Measurements from ENCODE around the gene RAI1.

Gene RAI1

DNA sequence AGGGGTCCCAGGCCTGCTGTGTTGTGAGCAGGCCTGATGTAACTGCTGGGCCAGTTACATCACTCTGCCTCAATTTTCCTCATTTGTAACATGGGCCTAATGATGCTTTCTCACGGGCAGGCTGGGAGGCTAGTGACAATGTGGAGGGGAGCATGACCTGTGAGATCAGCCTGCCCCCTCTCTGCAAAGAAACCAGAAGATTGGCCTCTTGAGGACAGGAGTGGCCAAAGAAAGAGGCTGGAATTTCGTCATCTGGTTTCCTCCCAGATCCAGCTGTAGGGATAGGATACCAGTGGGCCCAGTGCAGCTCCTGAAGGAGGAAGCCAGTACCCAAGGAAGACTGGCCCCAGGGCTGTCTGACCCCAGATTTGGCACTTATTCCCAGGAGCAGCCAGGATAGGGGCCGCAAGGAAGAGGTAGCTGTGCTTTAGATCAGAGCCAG is 156.1 kb downstream of the RAI1 start:
- no peak for DNase-seq

- peak in 2 of 6 experiments; percentile 13 to 21 for DNase-seq
These were observed 157.0 kb downstream of the RAI1 start for GRCh38 chr17:17837966-17838962.

DNA sequence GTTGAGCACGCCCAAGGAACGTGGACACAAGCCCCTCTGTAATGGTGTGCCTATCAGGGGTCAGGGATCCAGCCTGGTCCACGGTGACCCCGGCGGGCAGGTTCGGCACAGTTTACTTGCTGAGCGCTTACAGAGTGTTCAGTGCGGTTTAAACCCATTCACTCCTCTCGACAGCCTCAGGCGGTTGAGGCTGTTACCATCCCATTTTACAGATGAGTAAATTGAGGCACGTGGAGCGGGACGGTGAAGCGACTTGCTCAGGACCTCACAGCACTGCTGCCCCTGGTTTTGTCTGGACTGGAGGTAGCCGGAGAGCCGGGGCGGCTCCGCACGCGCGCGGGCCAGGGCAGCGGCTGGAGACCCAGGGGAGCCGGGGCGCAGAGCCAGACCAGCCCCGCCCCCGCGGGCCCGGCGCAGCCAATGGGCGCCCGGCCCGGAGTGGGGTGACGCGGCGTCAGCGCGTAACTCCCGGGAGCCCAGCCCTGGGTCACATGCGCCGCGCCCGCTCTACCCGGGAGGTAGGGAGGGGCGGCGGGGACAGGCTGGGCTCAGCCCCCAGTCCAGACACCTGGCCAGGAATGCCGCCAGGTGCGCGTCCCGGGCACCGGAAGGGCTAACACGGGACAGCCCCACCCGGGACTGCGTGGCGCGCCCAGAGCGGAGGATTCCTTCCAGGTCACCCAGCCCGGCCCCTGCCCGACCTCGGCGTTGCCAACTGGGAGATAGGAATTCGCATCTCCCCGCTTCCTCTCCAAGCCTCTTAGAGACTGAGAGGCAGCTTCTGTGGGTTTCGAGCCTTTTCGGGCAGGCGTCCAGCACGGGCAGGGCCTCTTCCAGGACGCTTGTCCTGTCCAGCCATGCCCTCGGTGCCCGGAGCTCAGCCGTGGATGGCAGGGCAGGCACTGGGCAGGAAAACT is 158.8 kb downstream of the RAI1 start:
- peak; percentile 52 to 76 (median 70) for DNase-seq

DNA sequence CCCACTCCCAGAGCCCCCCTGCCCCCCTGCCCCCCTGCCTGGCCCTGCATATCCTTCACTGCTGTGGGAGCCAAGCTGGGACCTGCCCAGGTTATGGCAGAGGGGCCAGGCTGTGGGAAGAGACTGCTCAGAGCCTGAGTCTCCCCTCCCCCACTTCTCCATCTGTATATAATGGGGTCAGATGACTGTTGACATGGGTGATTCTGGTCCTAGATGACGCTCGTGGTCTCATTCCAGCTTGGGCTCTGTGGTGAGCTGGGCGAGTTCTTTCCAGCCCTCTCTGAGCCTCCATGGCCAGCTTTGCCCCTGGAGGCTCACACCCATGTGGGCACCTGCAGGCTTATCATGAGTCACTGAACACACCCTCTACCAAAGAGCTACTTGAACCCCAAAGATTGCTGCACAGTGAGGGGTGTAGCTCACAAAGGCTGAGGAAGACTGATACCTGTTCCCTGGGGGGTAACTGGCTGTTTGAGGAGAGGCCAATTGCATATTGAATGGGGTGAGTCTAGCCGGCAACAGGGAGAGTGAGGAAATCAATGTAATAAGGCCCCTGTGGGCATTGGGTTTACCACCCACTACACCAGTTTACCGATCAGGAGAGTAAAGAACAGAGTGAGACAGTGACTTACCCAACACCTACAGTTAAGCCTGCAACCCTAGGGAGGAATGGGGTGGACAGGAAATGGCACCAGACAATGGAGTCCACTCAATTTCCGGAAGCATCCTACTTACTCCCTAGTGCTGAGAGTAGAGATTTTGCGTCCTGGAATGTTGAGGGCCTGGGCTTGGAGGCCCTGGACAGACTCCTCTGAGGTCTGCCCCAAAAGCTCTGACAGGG is 159.7 kb downstream of the RAI1 start:
- peak in 2 of 6 experiments; percentile 25 to 32 for DNase-seq

DNA sequence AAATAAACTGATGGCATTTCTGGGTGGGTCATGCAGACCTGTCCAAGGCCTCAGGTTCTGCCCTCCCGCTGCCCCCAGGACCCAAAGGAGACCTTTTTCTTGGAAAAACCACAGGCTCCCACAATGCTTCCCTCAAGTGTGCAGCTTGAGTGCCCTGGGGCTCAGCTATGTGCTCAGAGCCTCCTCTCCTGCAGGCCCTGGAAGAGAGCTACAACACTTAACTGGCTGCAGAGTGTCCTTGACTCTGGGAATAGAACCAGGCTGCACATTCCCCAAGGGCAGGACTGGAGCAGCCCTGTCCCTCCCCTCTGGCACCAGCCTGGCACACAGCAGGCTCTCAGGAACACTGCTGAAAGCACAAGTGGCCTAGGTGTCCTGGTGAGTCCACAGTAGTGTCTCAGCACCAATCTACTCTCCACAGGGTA is 160.4 kb downstream of the RAI1 start:
- DNase-seq: no peak

DNA sequence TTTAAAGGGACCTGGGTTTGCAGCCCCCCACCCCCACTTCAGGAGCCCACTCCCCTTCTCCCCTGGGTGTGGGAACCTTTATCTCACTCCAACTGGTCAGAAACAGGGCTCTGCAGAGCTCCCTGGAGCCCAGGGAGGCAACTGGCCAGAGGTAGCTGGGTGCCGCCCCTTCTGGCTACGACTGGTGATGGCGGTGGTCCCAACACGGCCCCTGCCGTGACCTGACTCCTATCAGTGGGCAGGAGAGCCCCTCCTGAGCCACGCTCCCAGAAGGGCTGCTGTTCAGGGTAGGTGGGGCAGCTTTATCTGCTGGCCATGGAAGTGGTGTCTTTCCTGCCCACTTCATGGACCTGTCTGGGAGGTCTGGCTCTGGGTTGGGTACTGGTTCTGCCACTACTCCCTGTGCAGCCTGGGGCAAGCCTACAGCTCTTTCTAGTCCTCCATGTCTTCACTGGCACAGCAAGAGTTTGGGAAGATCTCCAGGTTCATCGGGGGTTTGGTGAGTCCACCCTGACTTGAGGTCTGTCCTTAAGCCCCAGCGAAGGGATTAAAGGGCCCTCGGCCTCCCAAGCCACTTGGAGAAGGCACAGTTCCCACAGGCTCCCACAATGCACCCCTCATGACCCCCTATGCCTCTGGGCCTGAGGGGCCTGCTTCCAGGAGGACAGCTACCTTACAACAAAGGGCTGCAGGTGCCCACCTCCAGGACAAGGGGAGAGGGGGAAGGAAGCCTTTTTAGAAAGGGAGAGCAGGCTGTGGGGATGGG is 161.0 kb downstream of the RAI1 start:
- DNase-seq: no peak

DNA sequence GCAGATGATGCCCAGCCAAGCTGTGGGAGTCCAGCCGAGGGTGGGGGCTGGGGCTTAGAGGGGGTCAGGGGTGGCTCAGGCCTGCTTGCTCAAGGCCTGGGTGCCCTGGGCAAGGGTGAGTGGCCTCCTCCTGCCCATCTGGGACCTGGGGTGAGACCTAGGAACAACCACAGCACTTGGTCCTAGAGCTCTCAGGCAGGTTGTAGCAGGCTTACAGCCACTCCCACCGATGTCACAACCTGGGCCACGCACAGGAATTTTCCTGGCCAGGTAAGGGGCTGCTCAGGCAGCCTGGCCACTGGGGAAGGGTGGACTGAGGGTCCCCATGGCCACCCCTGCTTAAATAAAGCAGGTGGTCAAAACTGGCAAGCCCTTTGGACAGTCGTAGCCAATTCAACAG is 161.8 kb downstream of the RAI1 start:
- no peak for DNase-seq

GRCh38 chr17:17844079-17844478 is 162.8 kb downstream of the RAI1 start:
- DNase-seq: no peak

GRCh38 chr17:17844500-17844899 is 163.2 kb downstream of the RAI1 start:
- DNase-seq: no peak

DNA sequence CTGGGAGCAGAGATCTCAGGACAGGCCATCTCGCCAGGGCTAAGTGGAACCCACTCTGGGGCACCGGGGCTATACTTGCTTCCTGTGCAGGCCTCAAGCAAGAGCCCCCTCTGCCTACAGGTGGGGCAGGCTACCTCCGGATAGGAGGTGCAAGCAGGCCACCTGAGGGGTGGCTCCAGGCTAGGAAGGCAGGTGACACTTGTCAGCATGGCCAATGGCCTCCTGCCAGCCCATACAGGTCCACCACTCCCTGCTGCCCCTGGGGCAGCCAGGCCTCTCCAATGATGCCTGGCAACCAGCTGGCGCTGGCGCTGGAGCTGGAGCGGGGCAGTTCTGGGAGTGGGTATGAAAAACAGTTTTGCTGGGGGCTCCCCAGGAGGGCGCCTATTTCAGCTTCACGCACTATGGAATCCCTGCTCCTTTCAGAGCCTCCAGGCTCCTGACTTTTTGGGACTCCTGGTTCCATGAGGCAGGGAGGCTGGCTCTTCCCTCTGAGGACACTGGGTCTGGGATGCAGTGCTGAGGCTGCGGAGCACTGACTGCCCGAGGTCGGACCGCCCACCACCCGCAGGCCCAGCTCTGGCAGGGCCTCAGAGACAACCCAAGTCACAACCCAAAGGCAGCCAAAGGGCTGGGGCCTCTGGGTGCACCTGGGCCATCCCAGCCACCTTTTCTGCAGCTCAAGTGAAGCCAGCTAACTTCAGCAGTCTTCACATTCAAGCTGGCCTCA is 164.0 kb downstream of the RAI1 start:
- DNase-seq: no peak

GRCh38 chr17:17846003-17846402 is 164.7 kb downstream of the RAI1 start:
- no peak for DNase-seq

GRCh38 chr17:17846645-17847044 is 165.4 kb downstream of the RAI1 start:
- no peak for DNase-seq

DNA sequence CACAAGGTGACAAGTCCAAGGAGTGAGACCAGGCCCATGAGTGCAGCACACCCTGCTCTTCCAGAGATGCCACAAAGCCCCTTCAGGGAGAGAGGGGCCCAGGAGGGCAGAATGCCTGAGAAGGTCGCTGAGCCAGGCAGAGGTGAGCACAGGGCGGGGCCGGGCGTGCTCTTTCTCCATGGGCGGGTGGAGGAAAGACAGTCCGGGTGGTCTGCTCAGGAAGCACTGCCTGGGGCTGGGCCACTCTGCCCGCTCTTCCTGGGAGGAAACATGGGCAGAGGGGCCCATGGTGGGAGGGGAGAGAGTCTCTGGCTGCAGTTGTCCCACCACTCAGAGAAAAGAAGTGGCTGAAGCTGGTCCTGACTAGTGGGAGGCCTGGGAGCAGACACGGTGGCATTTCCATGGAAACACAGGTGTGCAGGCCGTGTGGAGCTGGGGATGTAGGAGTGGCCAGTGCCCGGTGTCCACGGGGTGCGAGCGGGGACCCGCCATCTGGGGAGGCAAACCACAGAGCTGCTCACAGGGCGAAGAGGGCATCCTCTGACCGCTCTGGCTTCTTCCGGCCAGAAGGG is 165.9 kb downstream of the RAI1 start:
- DNase-seq: no peak

GRCh38 chr17:17847726-17848125 is 166.5 kb downstream of the RAI1 start:
- DNase-seq: no peak

DNA sequence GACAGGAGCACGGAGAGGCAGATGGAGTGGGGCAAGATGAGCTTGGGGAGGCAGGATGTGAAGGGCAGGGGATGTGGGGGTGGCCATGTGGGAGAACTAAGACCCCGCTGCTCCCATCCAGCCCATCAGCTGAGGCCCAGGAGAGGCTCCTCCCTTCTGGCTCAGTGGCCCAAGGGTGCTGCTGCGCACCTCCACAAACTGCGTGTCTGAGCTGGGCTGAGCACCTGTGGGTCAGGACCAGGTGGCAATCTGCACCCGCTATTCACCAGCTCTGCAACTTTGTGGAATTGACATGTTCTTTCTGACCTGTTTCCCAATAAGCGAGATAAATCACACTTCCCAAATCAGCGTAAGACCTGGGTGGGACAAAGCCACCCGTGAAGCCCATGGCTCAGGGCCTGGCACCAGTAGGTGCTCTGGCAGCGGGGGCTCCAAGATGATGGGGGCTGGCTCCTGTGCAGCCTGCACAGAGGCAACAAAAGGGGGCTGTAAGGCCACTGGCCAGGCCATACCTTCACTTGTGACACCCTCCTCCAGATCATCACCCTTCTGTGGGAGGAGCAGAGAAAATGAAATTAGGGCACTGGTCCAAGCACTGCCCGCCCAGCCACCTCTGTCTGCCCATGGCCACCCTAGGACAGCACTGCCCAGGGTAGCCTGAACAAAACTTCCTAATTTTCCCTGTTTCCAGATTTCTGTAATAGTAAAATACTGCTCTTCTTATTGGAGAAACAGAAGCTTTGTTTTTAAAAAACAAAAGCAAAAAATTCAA is 167.2 kb downstream of the RAI1 start:
- no peak for DNase-seq

- peak; percentile 60 to 85 (median 74) for DNase-seq
These were observed 168.0 kb downstream of the RAI1 start for GRCh38 chr17:17849147-17849820.

DNA sequence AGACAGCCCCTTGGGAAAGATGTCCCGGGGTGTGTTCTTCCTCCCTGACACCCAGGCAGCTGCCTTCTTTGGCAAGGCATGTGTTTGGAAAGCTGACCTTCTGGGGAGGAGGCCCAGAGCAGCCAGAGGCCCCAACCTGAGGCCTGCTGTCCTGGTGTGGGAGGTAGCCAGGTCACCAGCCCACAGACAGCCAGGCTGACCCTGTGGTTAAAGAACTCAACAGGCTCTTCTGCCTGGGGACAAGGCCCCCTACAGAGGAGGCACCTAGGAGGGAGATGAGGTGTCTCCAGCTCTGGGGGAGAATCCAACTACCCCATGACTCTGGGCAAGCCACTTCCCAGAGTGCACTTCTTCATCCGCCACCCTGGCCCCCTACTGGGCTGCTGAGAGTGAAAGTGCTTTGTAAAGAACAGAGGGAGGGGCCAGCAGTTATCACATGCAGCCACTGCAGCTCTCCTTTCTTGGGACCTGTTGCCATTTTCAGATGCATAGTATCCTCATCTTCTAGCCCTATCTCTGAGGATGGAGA is 168.7 kb downstream of the RAI1 start:
- DNase-seq: peak; percentile 31 to 62 (median 53)

GRCh38 chr17:17851103-17852002 is 170.1 kb downstream of the RAI1 start:
- DNase-seq: peak in 2 of 6 experiments; percentile 29 to 35
